HepG2 (cell line): ENCODE results near the gene PRR33. TPM values are rescaled to one million over a fixed set of nuclear protein-coding genes. Genes with fewer than 3 reads are reported as not detected.

ENCODE experiments used
- ATF4 ChIP-seq, 2 experiments: fragments of 450-650 bp in 1 of 2; sonication (generic) in 1 of 2; formaldehyde crosslinking; IDR thresholded peaks; 2 replicates each; pipeline versions ENCODE4 v1.5.0 to v1.8.0; 2020 to 2022; ENCODE audit warnings: mild to moderate bottlenecking in 1 of 2, missing genetic modification reagents in 1 of 2
- EP300 ChIP-seq, 3 experiments: sonication (generic) in 1 of 3; formaldehyde crosslinking in 1 of 3; IDR thresholded peaks; 2 replicates each; pipeline versions ENCODE4 v1.5.1 to v1.6.1; 2011 to 2020; ENCODE audit warnings: low read depth in 2 of 3, low read length in 2 of 3, borderline replicate concordance in 1 of 3, improper control_type of control experiment in 1 of 3, mild to moderate bottlenecking in 1 of 3, missing genetic modification reagents in 1 of 3, moderate library complexity in 1 of 3
- HNRNPL ChIP-seq: fragments of 200-400 bp; formaldehyde crosslinking; IDR thresholded peaks from 2 replicates; pipeline ENCODE4 v1.6.1; 2017; ENCODE audit warnings: mild to moderate bottlenecking, low read depth, low read length
- KLF15 ChIP-seq: sonication (generic); formaldehyde crosslinking; IDR thresholded peaks from 2 replicates; pipeline ENCODE4 v1.8.1; 2023; ENCODE audit warnings: borderline replicate concordance, mild to moderate bottlenecking, inconsistent platforms, missing genetic modification reagents, mixed read lengths
- TFAP4 ChIP-seq: sonication (generic); IDR thresholded peaks from 2 replicates; pipeline ENCODE4 v1.6.1; 2016; ENCODE audit warnings: low read depth, borderline replicate concordance
- ZBTB7A ChIP-seq: sonication (generic); formaldehyde crosslinking; IDR thresholded peaks from 2 replicates; pipeline ENCODE4 v1.8.0; 2022; ENCODE audit warnings: mild to moderate bottlenecking, missing genetic modification reagents
- ZFX ChIP-seq: sonication (generic); formaldehyde crosslinking; IDR thresholded peaks from 2 replicates; pipeline ENCODE4 v1.4.0; 2020; ENCODE audit warnings: mild to moderate bottlenecking, low read depth, missing genetic modification reagents, moderate library complexity
- ZNF124 ChIP-seq: sonication (generic); formaldehyde crosslinking; IDR thresholded peaks from 2 replicates; pipeline ENCODE4 v1.4.0; 2020; ENCODE audit warnings: missing genetic modification reagents
- ZNF33A ChIP-seq: sonication (generic); formaldehyde crosslinking; IDR thresholded peaks from 2 replicates; pipeline ENCODE4 v1.5.1; 2020; ENCODE audit warnings: missing genetic modification reagents, mild to moderate bottlenecking, moderate library complexity, borderline replicate concordance
- ZNF577 ChIP-seq: sonication (generic); formaldehyde crosslinking; IDR thresholded peaks from 2 replicates; pipeline ENCODE4 v1.4.0; 2020; ENCODE audit warnings: mild to moderate bottlenecking, low read depth, missing genetic modification reagents, borderline replicate concordance
- ZNF614 ChIP-seq: IDR thresholded peaks from 2 replicates; pipeline ENCODE4 v1.6.1; 2018; ENCODE audit warnings: missing biosample characterization, missing genetic modification reagents, inconsistent platforms, borderline replicate concordance
- ZNF615 ChIP-seq: sonication (generic); formaldehyde crosslinking; IDR thresholded peaks from 2 replicates; pipeline ENCODE4 v1.5.0; 2020; ENCODE audit warnings: mild to moderate bottlenecking, missing genetic modification reagents, borderline replicate concordance
- ZNF629 ChIP-seq: sonication (generic); formaldehyde crosslinking; conservative IDR thresholded peaks from 2 replicates; pipeline ENCODE4 v1.5.0; 2020; ENCODE audit warnings: missing genetic modification reagents
- ZNF709 ChIP-seq: sonication (generic); formaldehyde crosslinking; IDR thresholded peaks from 2 replicates; pipeline ENCODE4 v1.5.0; 2020; ENCODE audit warnings: mild to moderate bottlenecking, missing genetic modification reagents
- polyA plus RNA-seq, 8 experiments: library from polyadenylated mRNA; depleted of rRNA in 3 of 8; stranded (reverse) in 7 of 8; unstranded in 1 of 8; fragments of >200 nt; fragmentation: Illumina TruSeq in 4 of 8; extraction: Trizol in 4 of 8; gene quantifications; 2 replicates each; pipeline versions ENCODE4 v1.2.1 to v1.2.3, GENCODE V29; 2011 to 2016; ENCODE audit warnings: low read depth in 4 of 8, missing spikeins in 1 of 8, mixed read lengths in 1 of 8; ENCODE audit not compliant: insufficient read depth in 1 of 8
- total RNA-seq, 5 experiments: library from RNA; depleted of rRNA; stranded (reverse); fragments of >200 nt; fragmentation: Illumina TruSeq; extraction: Trizol; gene quantifications; 2 replicates each; pipeline ENCODE4 v1.2.3, GENCODE V29; 2016; ENCODE audit warnings: low read depth in 1 of 5
- TF ChIP-seq, protein P1 (sequence below): sonication (generic); formaldehyde crosslinking; IDR thresholded peaks from 2 replicates; pipeline ENCODE4 v1.9.0; 2022; ENCODE audit warnings: low read depth, missing genetic modification reagents
- TF ChIP-seq, protein P2 (sequence below): sonication (generic); formaldehyde crosslinking; IDR thresholded peaks from 2 replicates; pipeline ENCODE4 v1.5.1; 2020; ENCODE audit warnings: mild to moderate bottlenecking, missing genetic modification reagents, moderate library complexity

PRR33 gene
- total and polyA plus RNA-seq, 2 of the 13 experiments (the other 11 are each of a cell fraction or from before 2014, with no cell fraction given), result not detected

DNA sequence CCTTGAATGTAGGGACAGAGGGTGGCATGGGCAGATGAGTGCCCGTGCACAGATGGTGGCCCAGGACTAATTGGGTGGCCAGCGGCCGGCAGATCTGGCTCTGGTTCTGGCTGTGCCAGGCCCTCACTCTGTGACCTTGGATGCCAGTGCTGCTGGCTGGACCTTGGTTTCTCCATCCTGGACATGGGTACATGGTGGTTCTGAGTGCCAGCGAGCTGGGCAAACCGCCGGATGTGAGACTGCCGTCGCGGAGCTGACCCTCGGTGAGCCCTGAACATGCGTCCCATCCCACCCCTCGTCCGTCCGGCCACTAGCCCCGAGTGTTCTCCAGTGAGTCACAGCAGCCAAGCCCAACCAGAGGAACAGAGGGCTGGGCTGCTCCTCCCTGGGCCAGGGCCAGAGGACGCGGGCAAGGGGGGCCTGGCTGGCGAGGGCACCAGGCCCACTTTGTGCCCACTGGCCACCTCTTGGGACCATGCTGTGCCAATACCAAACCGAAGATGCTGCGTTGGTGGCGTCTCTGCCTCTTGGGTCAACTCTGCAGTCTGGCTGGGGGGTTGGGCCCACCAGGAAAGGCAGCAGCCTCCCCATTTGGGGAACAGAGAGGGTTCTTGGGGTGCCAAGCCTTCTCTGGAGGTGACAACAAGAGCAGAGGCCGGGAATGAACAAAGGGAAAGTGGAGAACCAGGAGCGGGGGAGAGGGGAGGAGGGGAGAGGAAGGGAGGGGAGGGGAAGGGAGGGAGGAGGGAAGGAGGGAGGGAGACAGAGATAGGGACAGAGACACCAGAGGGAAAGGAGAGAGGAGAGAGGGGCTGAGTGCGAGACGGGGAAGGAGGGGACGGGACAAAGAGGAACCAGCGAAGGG, 28.1 kb downstream of the PRR33 start (continued):
- no peak for TF ChIP-seq TFAP4
- TF ChIP-seq ZNF629 (CRISPR knock-in tag), result peak; percentile 69
- TF ChIP-seq ZNF614 (CRISPR knock-in tag), result no peak
- TF ChIP-seq, protein P1, sequence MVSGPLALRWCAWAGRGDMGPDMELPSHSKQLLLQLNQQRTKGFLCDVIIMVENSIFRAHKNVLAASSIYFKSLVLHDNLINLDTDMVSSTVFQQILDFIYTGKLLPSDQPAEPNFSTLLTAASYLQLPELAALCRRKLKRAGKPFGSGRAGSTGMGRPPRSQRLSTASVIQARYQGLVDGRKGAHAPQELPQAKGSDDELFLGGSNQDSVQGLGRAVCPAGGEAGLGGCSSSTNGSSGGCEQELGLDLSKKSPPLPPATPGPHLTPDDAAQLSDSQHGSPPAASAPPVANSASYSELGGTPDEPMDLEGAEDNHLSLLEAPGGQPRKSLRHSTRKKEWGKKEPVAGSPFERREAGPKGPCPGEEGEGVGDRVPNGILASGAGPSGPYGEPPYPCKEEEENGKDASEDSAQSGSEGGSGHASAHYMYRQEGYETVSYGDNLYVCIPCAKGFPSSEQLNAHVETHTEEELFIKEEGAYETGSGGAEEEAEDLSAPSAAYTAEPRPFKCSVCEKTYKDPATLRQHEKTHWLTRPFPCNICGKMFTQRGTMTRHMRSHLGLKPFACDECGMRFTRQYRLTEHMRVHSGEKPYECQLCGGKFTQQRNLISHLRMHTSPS (CRISPR knock-in tag), result peak; percentile 95
- TF ChIP-seq ZNF709 (CRISPR knock-in tag), result no peak
- no peak for TF ChIP-seq ZNF33A (CRISPR knock-in tag)
- TF ChIP-seq KLF15 (CRISPR knock-in tag), result no peak
- no peak for TF ChIP-seq ZNF577
- no peak for TF ChIP-seq ZNF615 (CRISPR knock-in tag)
- TF ChIP-seq HNRNPL, result peak; percentile 99
- TF ChIP-seq, protein P2, sequence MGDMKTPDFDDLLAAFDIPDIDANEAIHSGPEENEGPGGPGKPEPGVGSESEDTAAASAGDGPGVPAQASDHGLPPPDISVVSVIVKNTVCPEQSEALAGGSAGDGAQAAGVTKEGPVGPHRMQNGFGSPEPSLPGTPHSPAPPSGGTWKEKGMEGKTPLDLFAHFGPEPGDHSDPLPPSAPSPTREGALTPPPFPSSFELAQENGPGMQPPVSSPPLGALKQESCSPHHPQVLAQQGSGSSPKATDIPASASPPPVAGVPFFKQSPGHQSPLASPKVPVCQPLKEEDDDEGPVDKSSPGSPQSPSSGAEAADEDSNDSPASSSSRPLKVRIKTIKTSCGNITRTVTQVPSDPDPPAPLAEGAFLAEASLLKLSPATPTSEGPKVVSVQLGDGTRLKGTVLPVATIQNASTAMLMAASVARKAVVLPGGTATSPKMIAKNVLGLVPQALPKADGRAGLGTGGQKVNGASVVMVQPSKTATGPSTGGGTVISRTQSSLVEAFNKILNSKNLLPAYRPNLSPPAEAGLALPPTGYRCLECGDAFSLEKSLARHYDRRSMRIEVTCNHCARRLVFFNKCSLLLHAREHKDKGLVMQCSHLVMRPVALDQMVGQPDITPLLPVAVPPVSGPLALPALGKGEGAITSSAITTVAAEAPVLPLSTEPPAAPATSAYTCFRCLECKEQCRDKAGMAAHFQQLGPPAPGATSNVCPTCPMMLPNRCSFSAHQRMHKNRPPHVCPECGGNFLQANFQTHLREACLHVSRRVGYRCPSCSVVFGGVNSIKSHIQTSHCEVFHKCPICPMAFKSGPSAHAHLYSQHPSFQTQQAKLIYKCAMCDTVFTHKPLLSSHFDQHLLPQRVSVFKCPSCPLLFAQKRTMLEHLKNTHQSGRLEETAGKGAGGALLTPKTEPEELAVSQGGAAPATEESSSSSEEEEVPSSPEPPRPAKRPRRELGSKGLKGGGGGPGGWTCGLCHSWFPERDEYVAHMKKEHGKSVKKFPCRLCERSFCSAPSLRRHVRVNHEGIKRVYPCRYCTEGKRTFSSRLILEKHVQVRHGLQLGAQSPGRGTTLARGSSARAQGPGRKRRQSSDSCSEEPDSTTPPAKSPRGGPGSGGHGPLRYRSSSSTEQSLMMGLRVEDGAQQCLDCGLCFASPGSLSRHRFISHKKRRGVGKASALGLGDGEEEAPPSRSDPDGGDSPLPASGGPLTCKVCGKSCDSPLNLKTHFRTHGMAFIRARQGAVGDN (CRISPR knock-in tag), result peak; percentile 59
- TF ChIP-seq ATF4 (CRISPR knock-in tag; IDR thresholded peaks at IDR 0.05), result no peak
- peak in 1 of 2 experiments; percentile 18; a peak in 1 of 4 replicates for TF ChIP-seq EP300 (IDR thresholded peaks at IDR 0.05; ENCODE audit: low read depth in 2 of 2, low read length in 2 of 2)
- no peak for TF ChIP-seq EP300 (CRISPR knock-in tag; IDR thresholded peaks at IDR 0.05; ENCODE audit: borderline replicate concordance)
- no peak for TF ChIP-seq ZBTB7A
- TF ChIP-seq ZNF124 (CRISPR knock-in tag), result no peak
- TF ChIP-seq ZFX (CRISPR knock-in tag), result 0 out of 2 replicates have a peak, but pooled peaks have one; percentile 8
- TF ChIP-seq, all 625 proteins: peak for 11
